ENCODE measurements around the gene FAM50A.

DNA sequence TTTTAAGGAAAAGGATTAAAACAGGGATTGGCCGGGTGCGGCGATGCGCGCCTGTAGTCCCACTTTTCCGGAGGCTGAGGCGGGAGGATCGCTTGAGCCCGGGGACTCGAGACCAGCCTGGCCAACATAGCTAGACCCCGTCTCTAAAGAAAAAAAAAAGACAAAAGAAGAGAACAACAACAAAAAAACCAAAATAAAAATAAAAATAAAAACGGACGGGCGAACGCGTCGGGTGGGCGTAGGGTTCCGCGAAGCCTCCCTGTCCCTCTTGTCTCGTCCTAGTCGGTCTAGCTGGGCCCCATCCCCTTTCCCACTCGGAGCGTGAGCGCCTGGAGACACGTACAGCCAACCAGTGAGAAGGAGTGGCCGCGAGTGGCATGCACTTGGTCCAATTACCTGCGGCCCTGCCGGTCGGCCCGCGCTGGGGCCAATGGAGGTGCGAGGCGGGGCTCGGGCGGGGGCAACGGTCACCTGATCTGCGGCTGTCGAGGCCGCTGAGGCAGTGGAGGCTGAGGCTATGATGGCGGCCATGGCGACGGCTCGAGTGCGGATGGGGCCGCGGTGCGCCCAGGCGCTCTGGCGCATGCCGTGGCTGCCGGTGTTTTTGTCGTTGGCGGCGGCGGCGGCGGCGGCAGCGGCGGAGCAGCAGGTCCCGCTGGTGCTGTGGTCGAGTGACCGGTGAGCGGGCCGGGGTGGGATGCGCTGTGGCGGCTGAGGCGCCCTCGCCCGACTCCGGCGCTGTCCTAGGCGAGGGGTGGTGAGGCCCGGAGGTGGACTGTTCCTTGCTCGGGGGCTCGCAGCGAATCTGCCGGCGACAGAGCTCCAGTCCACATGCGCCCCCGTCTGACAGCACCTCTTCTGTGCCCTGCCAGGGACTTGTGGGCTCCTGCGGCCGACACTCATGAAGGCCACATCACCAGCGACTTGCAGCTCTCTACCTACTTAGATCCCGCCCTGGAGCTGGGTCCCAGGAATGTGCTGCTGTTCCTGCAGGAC is 15.5 kb upstream of the FAM50A start, which contains the start of gene ATP6AP1:
- TF ChIP-seq, protein P1, sequence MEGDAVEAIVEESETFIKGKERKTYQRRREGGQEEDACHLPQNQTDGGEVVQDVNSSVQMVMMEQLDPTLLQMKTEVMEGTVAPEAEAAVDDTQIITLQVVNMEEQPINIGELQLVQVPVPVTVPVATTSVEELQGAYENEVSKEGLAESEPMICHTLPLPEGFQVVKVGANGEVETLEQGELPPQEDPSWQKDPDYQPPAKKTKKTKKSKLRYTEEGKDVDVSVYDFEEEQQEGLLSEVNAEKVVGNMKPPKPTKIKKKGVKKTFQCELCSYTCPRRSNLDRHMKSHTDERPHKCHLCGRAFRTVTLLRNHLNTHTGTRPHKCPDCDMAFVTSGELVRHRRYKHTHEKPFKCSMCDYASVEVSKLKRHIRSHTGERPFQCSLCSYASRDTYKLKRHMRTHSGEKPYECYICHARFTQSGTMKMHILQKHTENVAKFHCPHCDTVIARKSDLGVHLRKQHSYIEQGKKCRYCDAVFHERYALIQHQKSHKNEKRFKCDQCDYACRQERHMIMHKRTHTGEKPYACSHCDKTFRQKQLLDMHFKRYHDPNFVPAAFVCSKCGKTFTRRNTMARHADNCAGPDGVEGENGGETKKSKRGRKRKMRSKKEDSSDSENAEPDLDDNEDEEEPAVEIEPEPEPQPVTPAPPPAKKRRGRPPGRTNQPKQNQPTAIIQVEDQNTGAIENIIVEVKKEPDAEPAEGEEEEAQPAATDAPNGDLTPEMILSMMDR (IDR thresholded peaks at IDR 0.05) = no peak
- no peak for TF ChIP-seq EZH2 (IDR thresholded peaks at IDR 0.05; ENCODE audit: borderline replicate concordance, insufficient read depth, low read depth, low read length, poor library complexity, severe bottlenecking)

Data from B cell (primary cell).